ENCODE data around the gene MAMSTR.
"Not testable (repeated sequence)": the region's sequence is repeated elsewhere in the genome, so short reads cannot be mapped to it uniquely, and the experiment has no call there.

The MAMSTR gene

GRCh38 chr19:48689449-48689848, 30.1 kb downstream of the MAMSTR start:
- DNase-seq (ENCODE audit: low spot score) (no peak), FAIRE-seq (no peak)

GRCh38 chr19:48687776-48688175, 31.7 kb downstream of the MAMSTR start:
- DNase-seq (ENCODE audit: low spot score) (no peak), FAIRE-seq (no peak)

GRCh38 chr19:48686637-48687036, 32.9 kb downstream of the MAMSTR start:
- not testable (repeated sequence) for FAIRE-seq; DNase-seq (ENCODE audit: low spot score)

- DNase-seq (ENCODE audit: low spot score) (peak; percentile 35), FAIRE-seq (peak; percentile 28)
These were observed 33.4 kb downstream of the MAMSTR start for GRCh38 chr19:48686088-48686487.

GRCh38 chr19:48685583-48685982, 33.9 kb downstream of the MAMSTR start:
- DNase-seq (ENCODE audit: low spot score) (peak; percentile 76), FAIRE-seq (peak; percentile 83)

- no peak for FAIRE-seq
- DNase-seq (ENCODE audit: low spot score): no peak
These were observed 36.2 kb downstream of the MAMSTR start for GRCh38 chr19:48683349-48683748.

GRCh38 chr19:48681127-48681470, 38.4 kb downstream of the MAMSTR start:
- FAIRE-seq (peak; percentile 96), DNase-seq (ENCODE audit: low spot score) (peak; percentile 96)

- FAIRE-seq (no peak), DNase-seq (ENCODE audit: low spot score) (no peak)
These were observed 38.9 kb downstream of the MAMSTR start for GRCh38 chr19:48680436-48681126.

GRCh38 chr19:48680006-48680405, 39.5 kb downstream of the MAMSTR start:
- not testable (repeated sequence) for DNase-seq (ENCODE audit: low spot score); FAIRE-seq

- no peak for DNase-seq (ENCODE audit: low spot score)
- FAIRE-seq: no peak
These were observed 41.3 kb downstream of the MAMSTR start for GRCh38 chr19:48678201-48678600.

GRCh38 chr19:48676887-48677286, 42.6 kb downstream of the MAMSTR start:
- FAIRE-seq: no peak
- DNase-seq (ENCODE audit: low spot score): no peak

- DNase-seq (ENCODE audit: low spot score): no peak
These were observed 43.0 kb downstream of the MAMSTR start for GRCh38 chr19:48676487-48676886.

GRCh38 chr19:48674921-48675824, 44.4 kb downstream of the MAMSTR start:
- DNase-seq (ENCODE audit: low spot score) (peak; percentile 39), FAIRE-seq (no peak)

More at GRCh38 chr19:48676487-48676886, 43.0 kb downstream of the MAMSTR start:
- no peak for FAIRE-seq

GRCh38 chr19:48674216-48674809, 45.2 kb downstream of the MAMSTR start:
- no peak for FAIRE-seq
- no peak for DNase-seq (ENCODE audit: low spot score)

GRCh38 chr19:48673436-48674100, 46.0 kb downstream of the MAMSTR start:
- DNase-seq (ENCODE audit: low spot score) (no peak), FAIRE-seq (no peak)

GRCh38 chr19:48672994-48673393, 46.5 kb downstream of the MAMSTR start, which contains the start of gene NTN5:
TSS of gene NTN5 (minus strand) at chr19:48673017. CDS start at chr19:48670986, 2,031 bp downstream.
- no peak for DNase-seq (ENCODE audit: low spot score)
- no peak for FAIRE-seq

- no peak for FAIRE-seq
- DNase-seq (ENCODE audit: low spot score): no peak
These were observed 48.0 kb downstream of the MAMSTR start for GRCh38 chr19:48671446-48671995.

GRCh38 chr19:48670699-48671445, 48.7 kb downstream of the MAMSTR start:
- DNase-seq (ENCODE audit: low spot score): no peak

GRCh38 chr19:48669903-48670668, 49.4 kb downstream of the MAMSTR start:
- FAIRE-seq: no peak
- DNase-seq (ENCODE audit: low spot score): no peak

More at GRCh38 chr19:48670699-48671445, 48.7 kb downstream of the MAMSTR start:
- FAIRE-seq: no peak

- no peak for FAIRE-seq
- no peak for DNase-seq (ENCODE audit: low spot score)
These were observed 50.8 kb downstream of the MAMSTR start for GRCh38 chr19:48668761-48669160.
